Endothelial cell (in vitro differentiated cells): ENCODE results near the gene SERPINA6. TPM values are rescaled to one million over a fixed set of nuclear protein-coding genes. Genes with fewer than 3 reads are reported as not detected.

Source experiments
- DNase-seq: peaks from one replicate; pipeline ENCODE4 v3.0.0; 2021; ENCODE audit warnings: low spot score
- H3K27ac Mint-ChIP-seq: one replicate; pipeline ENCODE4 v1.8.0; 2021; ENCODE audit warnings: mixed read lengths, inconsistent platforms; ENCODE audit not compliant: unreplicated experiment
- H3K27me3 Mint-ChIP-seq: one replicate; pipeline ENCODE4 v1.8.0; 2021; ENCODE audit warnings: mild to moderate bottlenecking, moderate library complexity, mixed read lengths, inconsistent platforms; ENCODE audit not compliant: unreplicated experiment
- H3K36me3 Mint-ChIP-seq: one replicate; pipeline ENCODE4 v1.8.0; 2021; ENCODE audit warnings: mild to moderate bottlenecking, low read depth, mixed read lengths, inconsistent platforms; ENCODE audit not compliant: unreplicated experiment
- H3K4me1 Mint-ChIP-seq: one replicate; pipeline ENCODE4 v1.8.0; 2021; ENCODE audit warnings: mild to moderate bottlenecking, mixed read lengths, inconsistent platforms; ENCODE audit not compliant: unreplicated experiment
- H3K4me3 Mint-ChIP-seq: one replicate; pipeline ENCODE4 v1.8.0; 2021; ENCODE audit warnings: mild to moderate bottlenecking, mixed read lengths, inconsistent platforms; ENCODE audit not compliant: unreplicated experiment
- H3K9me3 Mint-ChIP-seq: one replicate; pipeline ENCODE4 v1.8.0; 2021; ENCODE audit warnings: mixed read lengths, inconsistent platforms; ENCODE audit not compliant: unreplicated experiment
- CTCF ChIP-seq: fragments of 200-600 bp; sonication (generic); IDR thresholded peaks from one replicate; pipeline ENCODE4 v1.5.0; 2021; ENCODE audit warnings: antibody characterized with exemption; ENCODE audit not compliant: unreplicated experiment
- total RNA-seq: library from RNA; stranded (reverse); fragmentation: NEBNext Ultra II Directional; extraction: Animal tissue kit (Norgen Biotek cat#: 25700); gene quantifications from one replicate; pipeline ENCODE4 v1.2.1, GENCODE V29; 2021; ENCODE audit not compliant: unreplicated experiment

The SERPINA6 gene
- total RNA-seq, 1 donor from 2014 or later = not detected

GRCh38 chr14:94364964-94365363 lies 41.8 kb upstream of the SERPINA6 start:
- DNase-seq = no peak

GRCh38 chr14:94364037-94364436 lies 40.9 kb upstream of the SERPINA6 start:
- Mint-ChIP-seq H3K9me3 (no peaks in the 10 kb centered on the region), H3K27ac (no peak overlapping the region), H3K36me3 (no peaks in the 10 kb centered on the region), H3K4me3 (no peak overlapping the region), H3K4me1 (peaks cover 4% of the 10 kb centered on the region), H3K27me3 (peaks cover 1% of the 10 kb centered on the region)
- no peak for TF ChIP-seq CTCF
- no peak for DNase-seq

More at GRCh38 chr14:94364964-94365363, 41.8 kb upstream of the SERPINA6 start:
- TF ChIP-seq CTCF = no peak
- no peaks in the 10 kb centered on the region for H3K36me3 Mint-ChIP-seq
- no peak overlapping the region for H3K27ac Mint-ChIP-seq
- peaks cover 4% of the 10 kb centered on the region for H3K4me1 Mint-ChIP-seq
- H3K27me3 Mint-ChIP-seq = peaks cover 1% of the 10 kb centered on the region
- H3K9me3 Mint-ChIP-seq = no peaks in the 10 kb centered on the region
- H3K4me3 Mint-ChIP-seq = no peak overlapping the region

GRCh38 chr14:94363151-94363624 lies 40.1 kb upstream of the SERPINA6 start:
- no peak for TF ChIP-seq CTCF
- H3K36me3 Mint-ChIP-seq = no peaks in the 10 kb centered on the region
- no peak overlapping the region for H3K27ac Mint-ChIP-seq
- no peak overlapping the region for H3K4me3 Mint-ChIP-seq
- H3K9me3 Mint-ChIP-seq = no peaks in the 10 kb centered on the region
- peaks cover 4% of the 10 kb centered on the region for H3K4me1 Mint-ChIP-seq
- DNase-seq = no peak
- H3K27me3 Mint-ChIP-seq = no peaks in the 10 kb centered on the region

GRCh38 chr14:94362614-94363133 lies 39.5 kb upstream of the SERPINA6 start:
- Mint-ChIP-seq H3K27me3 (no peaks in the 10 kb centered on the region), H3K4me1 (peaks cover 3% of the 10 kb centered on the region), H3K9me3 (no peaks in the 10 kb centered on the region), H3K27ac (no peak overlapping the region), H3K36me3 (no peaks in the 10 kb centered on the region), H3K4me3 (no peak overlapping the region)
- no peak for DNase-seq
- TF ChIP-seq CTCF = no peak

GRCh38 chr14:94361682-94362081 lies 38.5 kb upstream of the SERPINA6 start:
- no peaks in the 10 kb centered on the region for H3K9me3 Mint-ChIP-seq
- no peaks in the 10 kb centered on the region for H3K4me1 Mint-ChIP-seq
- H3K4me3 Mint-ChIP-seq = no peak overlapping the region
- DNase-seq = no peak
- no peak overlapping the region for H3K27ac Mint-ChIP-seq
- no peaks in the 10 kb centered on the region for H3K36me3 Mint-ChIP-seq
- no peak for TF ChIP-seq CTCF
- H3K27me3 Mint-ChIP-seq = no peaks in the 10 kb centered on the region
